Measurements from ENCODE around the gene DMAC2.
"Not testable (repeated sequence)": the region's sequence is repeated elsewhere in the genome, so short reads cannot be mapped to it uniquely, and the experiment has no call there.

GRCh38 chr19:41381536-41381935 is 58.2 kb downstream of the DMAC2 start:
- not testable (repeated sequence) for TF ChIP-seq EZH2 (IDR thresholded peaks at IDR 0.05; ENCODE audit: borderline replicate concordance, low read length); CTCF (IDR thresholded peaks at IDR 0.05; ENCODE audit: low read length)

All from OCI-LY1 (cell line).